HG02943 (cell line): Measurements from ENCODE around the gene DPYSL3.

Source experiments
- ATAC-seq: cut with Tn5 transposase; IDR thresholded peaks from one replicate; pipeline ENCODE4 v1.9.1; 2021; ENCODE audit warnings: mild to moderate bottlenecking, low read depth, moderate library complexity; ENCODE audit not compliant: unreplicated experiment

DPYSL3 gene

GRCh38 chr5:147515269-147515668 is 5.4 kb upstream of the DPYSL3 start:
- ATAC-seq: no peak

- ATAC-seq: no peak
Measured at GRCh38 chr5:147512659-147513379, 3.0 kb upstream of the DPYSL3 start.

- no peak for ATAC-seq
Measured at GRCh38 chr5:147510885-147511284, 1.0 kb upstream of the DPYSL3 start.

- no peak for ATAC-seq
Measured at GRCh38 chr5:147509041-147509709, 693 bp downstream of the DPYSL3 start.

- ATAC-seq: no peak
Measured at GRCh38 chr5:147508711-147509040, 1.2 kb downstream of the DPYSL3 start.

GRCh38 chr5:147507480-147508126 is 2.3 kb downstream of the DPYSL3 start:
- ATAC-seq: no peak

GRCh38 chr5:147504535-147504934 is 5.3 kb downstream of the DPYSL3 start:
- no peak for ATAC-seq

- no peak for ATAC-seq
Measured at GRCh38 chr5:147504011-147504410, 5.9 kb downstream of the DPYSL3 start.

- ATAC-seq: no peak
Measured at GRCh38 chr5:147490989-147491388, 18.9 kb downstream of the DPYSL3 start.

- no peak for ATAC-seq
Measured at GRCh38 chr5:147487031-147487750, 22.7 kb downstream of the DPYSL3 start.

GRCh38 chr5:147485814-147486213 is 24.1 kb downstream of the DPYSL3 start:
- no peak for ATAC-seq

- no peak for ATAC-seq
Measured at GRCh38 chr5:147485046-147485445, 24.8 kb downstream of the DPYSL3 start.

GRCh38 chr5:147484708-147485020 is 25.2 kb downstream of the DPYSL3 start:
- ATAC-seq: no peak

GRCh38 chr5:147483961-147484707 is 25.7 kb downstream of the DPYSL3 start:
- no peak for ATAC-seq

- ATAC-seq: no peak
Measured at GRCh38 chr5:147483188-147483790, 26.6 kb downstream of the DPYSL3 start.

GRCh38 chr5:147482706-147483180 is 27.1 kb downstream of the DPYSL3 start:
- no peak for ATAC-seq

- ATAC-seq: no peak
Measured at GRCh38 chr5:147481874-147482705, 27.8 kb downstream of the DPYSL3 start.

GRCh38 chr5:147481376-147481775 is 28.5 kb downstream of the DPYSL3 start:
- no peak for ATAC-seq

- ATAC-seq: no peak
Measured at GRCh38 chr5:147479949-147480348, 29.9 kb downstream of the DPYSL3 start.
